Measurements from ENCODE around the gene PPIL1.

PPIL1 gene

DNA sequence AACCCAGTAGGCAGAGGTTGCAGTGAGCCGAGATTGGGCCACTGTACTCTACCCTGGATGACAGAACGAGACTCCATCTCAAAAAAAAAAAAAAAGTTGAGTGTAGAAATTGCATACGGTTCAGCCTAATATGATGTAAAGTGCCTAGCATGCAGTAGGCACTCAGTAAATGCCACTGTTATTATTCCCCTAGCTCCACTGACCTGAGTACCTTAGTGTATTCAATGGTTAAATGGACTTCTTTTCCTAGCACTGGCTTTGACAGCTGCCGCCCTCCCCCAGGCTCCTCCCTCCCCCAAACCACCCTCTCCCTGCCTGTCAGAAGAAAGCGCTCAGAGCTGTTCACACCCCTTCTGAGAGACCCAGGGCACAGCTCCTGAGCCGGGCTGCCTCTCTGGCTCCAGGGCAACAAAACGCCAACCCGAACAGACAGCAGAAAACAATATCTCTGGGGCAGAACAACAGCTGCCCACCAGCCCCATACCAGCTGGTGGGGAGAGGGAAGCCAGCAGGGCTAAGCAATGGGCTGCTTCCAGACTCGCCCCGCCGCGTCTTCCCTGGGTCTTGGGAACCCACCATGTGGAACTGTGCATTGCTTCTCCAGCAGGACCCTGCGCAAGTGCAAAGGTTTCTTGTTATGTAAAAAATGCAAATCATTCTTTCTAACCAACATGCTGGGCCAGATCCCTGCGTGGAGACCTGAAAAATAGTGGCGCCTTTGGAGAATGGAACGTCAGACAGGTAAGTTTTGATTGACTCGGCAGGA, 39.8 kb downstream of the PPIL1 start:
- no peak for DNase-seq

GRCh38 chr6:36833182-36833789, 41.3 kb downstream of the PPIL1 start:
- DNase-seq: no peak

DNA sequence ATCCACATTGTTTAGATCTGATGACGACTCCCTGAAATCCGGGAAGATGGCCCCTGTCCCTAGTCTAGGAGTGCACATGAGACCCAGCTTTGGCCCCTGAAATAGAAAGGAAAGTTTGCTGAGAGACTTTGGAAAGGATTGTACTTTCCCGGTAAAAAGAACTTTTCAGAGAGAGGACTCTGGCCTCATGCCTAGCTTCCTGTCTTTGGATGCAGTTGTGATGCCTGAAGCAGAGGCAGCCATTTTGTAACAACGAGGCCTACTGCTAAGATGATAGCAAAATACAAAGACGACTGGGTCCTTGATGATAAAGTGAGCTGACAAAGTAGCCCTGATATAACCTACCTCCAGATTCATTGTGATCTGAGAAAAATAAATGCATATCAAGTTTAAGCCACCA, 42.3 kb downstream of the PPIL1 start:
- no peak for DNase-seq

GRCh38 chr6:36830577-36830976, 44.0 kb downstream of the PPIL1 start:
- no peak for DNase-seq

DNA sequence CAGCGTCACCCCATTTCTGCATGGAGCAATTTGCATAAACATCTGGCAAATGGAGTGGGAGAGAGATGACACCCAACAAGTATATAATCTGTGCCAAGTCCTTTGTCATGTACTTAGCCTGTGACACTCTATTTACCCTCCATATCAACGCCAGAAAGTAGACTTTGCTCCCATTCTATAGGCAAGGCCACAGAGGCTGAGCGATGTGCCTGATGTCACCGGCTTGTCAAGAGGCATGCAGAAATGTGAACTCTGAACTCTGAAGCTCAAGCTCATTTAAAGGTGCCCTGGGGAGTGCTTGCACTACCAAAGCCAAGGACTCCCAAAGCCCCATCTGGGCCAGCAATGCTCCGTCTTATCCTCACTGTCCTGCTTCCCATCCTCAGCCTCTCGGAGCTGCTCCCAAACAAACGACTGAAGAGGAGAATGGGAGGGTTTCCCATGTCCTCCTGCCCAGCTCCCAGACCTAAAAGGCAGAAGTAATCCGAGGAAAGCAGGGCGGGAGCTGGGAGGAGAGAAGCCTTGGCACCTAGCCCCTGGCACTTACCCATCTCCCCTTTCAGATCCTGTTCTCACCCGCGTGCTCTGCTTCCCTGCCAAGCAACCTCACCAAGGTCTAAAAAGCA, 44.6 kb downstream of the PPIL1 start:
- no peak for DNase-seq

DNA sequence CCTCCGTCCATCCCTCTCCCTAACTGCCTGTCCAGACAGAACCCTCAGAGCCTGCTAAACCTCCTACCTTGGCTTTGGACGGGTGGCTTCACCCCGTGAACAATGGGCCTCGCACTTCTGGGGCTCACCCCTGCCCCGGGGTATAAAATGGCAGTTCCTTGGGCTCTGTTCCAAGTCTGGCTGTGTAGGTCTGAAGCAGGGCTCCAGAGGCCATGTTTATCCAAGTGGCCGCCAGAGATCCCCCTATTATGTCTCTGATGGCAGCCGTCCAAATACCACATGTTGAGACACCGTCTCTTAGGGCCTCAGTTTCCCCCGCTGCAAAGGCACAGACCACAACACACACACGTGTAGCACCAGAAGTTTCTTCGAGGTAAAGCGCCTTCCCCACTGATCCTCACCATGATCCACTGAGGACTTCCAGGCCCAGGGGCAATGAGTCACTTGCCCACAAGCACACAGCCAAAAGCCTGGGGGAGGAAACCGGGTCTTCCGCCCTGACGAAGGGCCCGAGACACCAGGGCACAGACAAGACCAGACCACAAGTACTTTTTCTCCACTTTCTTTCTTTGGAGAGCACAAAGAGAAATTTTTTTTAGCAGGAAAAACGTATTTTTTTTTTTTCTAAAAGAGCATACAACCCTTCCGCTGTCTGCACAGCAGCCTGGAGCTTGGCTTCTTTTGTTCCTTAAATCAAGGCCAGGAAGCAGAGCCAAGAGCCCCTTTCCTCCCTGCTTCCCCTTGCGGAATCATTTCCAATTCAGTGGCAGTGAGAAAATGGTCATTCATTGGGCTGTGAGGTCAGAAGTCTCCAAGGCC, 47.1 kb downstream of the PPIL1 start:
- peak; percentile 69 to 75 for DNase-seq

GRCh38 chr6:36826520-36827227, 47.9 kb downstream of the PPIL1 start:
- DNase-seq: no peak

DNA sequence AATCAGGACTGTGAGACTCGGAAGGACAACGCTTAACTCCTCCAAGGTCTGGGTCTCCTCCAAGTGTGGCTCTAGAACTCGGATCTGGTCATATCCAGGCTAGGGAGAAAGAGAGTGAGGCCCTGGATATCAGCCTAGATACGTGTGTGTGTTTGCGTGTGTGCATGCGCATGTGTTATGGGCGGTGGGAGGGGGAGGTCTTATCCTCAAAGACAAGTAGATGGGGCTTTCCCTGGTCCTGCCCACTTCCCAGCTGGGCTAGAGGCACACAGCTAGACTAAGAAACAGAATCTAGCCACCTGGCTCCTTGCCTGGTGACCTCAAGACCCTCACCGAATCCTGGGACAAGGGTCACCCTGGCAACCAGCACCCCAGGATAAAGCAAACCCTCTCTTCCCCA, 48.6 kb downstream of the PPIL1 start:
- DNase-seq: no peak

DNA sequence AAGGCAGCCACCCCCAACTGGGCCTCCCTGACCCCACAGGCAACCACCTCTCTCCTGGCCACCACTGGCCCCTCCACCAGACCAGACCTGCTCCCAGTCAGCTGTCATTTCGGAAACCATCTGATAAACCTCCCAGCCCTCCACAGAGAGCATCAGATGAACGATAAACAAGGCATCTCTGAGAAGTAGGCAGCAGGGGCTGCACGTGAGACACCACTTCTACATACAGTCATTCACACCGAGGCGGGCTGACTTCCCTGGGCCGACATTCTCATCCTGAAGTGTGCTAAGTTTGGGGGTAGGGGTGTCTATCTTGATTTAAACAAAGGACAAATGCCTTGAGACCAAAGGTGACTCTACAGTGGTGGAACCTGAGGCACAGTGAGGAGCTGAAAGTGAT, 49.2 kb downstream of the PPIL1 start:
- no peak for DNase-seq

GRCh38 chr6:36824253-36824652, 50.4 kb downstream of the PPIL1 start:
- DNase-seq: no peak

GRCh38 chr6:36823421-36824096, 51.0 kb downstream of the PPIL1 start:
- DNase-seq: no peak

DNA sequence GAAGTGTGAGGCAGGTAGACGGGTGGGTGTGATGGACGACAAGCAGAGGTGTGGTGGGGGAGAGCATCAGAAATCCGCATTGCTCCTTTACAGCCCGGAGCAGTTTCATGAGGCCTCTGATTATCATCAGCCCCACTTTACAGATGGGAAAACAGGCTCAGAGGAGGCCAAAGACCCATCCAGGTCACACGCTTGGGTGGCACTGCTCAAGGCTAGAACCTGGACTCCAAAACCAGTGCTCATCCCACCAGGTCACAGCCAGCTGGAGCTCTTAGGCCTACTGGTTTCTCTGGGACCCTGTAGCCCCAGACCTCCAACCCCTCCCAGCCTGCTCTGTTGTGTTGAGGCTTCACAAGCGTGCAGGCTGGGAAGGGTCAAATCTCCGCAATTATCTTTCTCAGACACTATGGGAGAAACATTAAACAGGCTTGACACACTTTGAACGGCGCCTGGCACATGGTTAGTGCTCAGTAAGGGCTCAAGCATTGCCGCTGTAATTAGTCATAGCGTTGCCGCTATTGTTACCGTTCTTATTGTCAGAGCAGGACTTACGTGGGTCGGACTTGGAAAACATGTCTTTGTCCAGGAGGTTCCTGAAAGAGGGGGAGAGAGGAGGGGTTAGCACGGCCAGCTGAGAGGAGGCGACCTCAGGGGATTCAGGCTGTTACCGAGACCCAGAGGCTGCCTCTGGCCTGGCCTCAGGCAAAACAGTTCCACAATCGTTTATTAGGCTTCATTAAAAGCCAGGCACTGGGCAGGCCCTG, 51.9 kb downstream of the PPIL1 start:
- no peak for DNase-seq

GRCh38 chr6:36821581-36822335, 52.8 kb downstream of the PPIL1 start:
- no peak for DNase-seq

- peak; percentile 57 to 82 for DNase-seq
These were observed 53.7 kb downstream of the PPIL1 start for GRCh38 chr6:36820700-36821580.

DNA sequence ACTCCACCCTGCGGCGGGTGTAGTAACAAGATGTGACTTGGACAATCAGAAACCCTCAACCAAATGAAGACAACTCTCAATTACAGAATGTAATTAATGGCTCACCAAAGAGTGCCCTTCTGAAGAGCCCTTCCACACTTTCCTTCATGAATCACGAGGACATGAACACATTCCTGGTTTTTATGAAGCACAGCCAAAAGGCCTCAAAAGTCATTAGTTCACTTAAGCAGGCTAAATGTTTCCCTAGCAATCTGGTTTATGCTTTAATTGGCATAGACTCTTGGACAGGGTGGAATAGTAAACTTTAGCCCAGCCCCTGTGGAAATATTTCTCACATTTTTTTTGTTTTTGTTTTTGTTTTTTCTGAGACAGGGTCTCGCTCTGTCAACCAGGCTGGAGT, 55.8 kb downstream of the PPIL1 start:
- DNase-seq: no peak

DNA sequence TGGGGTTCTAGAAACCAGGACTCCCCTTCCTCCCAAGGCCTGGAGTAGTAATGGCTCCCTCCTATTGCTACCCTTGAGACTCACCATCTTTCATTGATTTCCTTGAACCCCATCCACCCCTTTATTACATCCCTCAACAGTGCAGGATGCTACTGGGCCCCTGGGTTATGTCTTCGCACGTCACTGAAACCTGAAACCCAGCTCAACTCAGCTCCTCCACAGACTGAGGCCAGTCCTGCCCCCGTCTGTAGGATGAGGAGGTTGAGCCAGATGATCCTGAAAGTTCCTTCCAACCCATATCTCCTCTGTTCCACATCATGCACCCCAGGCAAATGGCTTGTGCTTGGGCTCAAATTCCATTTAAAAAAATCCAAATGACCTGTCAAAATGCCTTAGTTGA, 56.8 kb downstream of the PPIL1 start:
- no peak for DNase-seq

DNA sequence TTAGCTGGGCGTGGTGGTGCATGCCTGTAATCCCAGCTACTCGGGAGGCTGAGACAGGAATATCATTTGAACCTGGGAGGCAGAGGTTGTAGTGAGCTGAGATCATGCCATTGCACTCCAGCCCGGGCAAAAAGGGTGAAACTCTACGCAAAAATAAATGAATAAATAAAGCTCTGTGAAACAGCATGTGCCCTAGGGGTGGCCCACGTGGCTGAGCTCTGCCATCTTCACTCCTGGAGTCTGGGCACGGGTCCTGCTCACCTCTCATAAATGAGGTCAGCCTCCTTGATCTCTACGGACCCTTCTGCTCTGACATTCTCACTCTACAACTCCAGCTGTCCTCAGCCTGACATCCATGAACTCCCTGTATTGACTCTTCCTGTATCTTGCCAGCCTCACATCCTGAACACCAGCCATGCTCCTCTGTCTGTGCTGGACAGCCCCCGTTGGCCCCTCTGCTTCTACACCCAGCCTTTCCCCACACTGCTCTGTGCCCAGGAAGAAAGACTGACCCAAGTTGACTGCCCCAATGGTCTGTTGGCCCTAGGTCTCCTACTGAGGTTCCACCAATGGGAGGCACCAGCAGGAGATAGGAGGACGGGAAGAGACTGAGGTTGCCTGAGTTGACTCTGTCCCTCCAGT, 57.3 kb downstream of the PPIL1 start:
- no peak for DNase-seq

- DNase-seq: no peak
These were observed 58.5 kb downstream of the PPIL1 start for GRCh38 chr6:36815962-36816735.
